ENCODE results near the gene SRRM3. TPM values are rescaled to one million over a fixed set of nuclear protein-coding genes. Genes with fewer than 3 reads are reported as not detected.

Gene SRRM3
- total RNA-seq, 1 experiment from 2014 or later, result 12.7 TPM

GRCh38 chr7:76332078-76332477 is 130.4 kb downstream of the SRRM3 start:
- H3K4me3 ChIP-seq (replicated peaks in 1 of 2; ENCODE audit: low read depth in 1 of 2, low read length in 2 of 2), result no peak overlapping the region
- H2AFZ ChIP-seq (ENCODE audit: low read depth, low read length, poor library complexity, severe bottlenecking), result no peak overlapping the region
- DNase-seq (ENCODE audit: low read depth, low spot score) (no peak), ATAC-seq (no peak)
- no peak for TF ChIP-seq EZH2phosphoT487 (IDR thresholded peaks at IDR 0.05; ENCODE audit: borderline replicate concordance)
- TF ChIP-seq, protein P1, sequence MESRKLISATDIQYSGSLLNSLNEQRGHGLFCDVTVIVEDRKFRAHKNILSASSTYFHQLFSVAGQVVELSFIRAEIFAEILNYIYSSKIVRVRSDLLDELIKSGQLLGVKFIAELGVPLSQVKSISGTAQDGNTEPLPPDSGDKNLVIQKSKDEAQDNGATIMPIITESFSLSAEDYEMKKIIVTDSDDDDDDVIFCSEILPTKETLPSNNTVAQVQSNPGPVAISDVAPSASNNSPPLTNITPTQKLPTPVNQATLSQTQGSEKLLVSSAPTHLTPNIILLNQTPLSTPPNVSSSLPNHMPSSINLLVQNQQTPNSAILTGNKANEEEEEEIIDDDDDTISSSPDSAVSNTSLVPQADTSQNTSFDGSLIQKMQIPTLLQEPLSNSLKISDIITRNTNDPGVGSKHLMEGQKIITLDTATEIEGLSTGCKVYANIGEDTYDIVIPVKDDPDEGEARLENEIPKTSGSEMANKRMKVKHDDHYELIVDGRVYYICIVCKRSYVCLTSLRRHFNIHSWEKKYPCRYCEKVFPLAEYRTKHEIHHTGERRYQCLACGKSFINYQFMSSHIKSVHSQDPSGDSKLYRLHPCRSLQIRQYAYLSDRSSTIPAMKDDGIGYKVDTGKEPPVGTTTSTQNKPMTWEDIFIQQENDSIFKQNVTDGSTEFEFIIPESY (IDR thresholded peaks at IDR 0.05; ENCODE audit: extremely low read depth, insufficient replicate concordance, low read length), result no peak
- TF ChIP-seq SRF (IDR thresholded peaks at IDR 0.05; ENCODE audit: low read depth), result no peak
- TF ChIP-seq SIN3A (IDR thresholded peaks at IDR 0.05; ENCODE audit: low read depth), result no peak
- TF ChIP-seq POLR2AphosphoS5 (IDR thresholded peaks at IDR 0.05; ENCODE audit: low read depth, low read length), result no peak
- TF ChIP-seq POLR2A (IDR thresholded peaks at IDR 0.05; ENCODE audit: borderline replicate concordance, extremely low read depth, insufficient read depth, insufficient read length), result no peak
- TF ChIP-seq, protein P2, sequence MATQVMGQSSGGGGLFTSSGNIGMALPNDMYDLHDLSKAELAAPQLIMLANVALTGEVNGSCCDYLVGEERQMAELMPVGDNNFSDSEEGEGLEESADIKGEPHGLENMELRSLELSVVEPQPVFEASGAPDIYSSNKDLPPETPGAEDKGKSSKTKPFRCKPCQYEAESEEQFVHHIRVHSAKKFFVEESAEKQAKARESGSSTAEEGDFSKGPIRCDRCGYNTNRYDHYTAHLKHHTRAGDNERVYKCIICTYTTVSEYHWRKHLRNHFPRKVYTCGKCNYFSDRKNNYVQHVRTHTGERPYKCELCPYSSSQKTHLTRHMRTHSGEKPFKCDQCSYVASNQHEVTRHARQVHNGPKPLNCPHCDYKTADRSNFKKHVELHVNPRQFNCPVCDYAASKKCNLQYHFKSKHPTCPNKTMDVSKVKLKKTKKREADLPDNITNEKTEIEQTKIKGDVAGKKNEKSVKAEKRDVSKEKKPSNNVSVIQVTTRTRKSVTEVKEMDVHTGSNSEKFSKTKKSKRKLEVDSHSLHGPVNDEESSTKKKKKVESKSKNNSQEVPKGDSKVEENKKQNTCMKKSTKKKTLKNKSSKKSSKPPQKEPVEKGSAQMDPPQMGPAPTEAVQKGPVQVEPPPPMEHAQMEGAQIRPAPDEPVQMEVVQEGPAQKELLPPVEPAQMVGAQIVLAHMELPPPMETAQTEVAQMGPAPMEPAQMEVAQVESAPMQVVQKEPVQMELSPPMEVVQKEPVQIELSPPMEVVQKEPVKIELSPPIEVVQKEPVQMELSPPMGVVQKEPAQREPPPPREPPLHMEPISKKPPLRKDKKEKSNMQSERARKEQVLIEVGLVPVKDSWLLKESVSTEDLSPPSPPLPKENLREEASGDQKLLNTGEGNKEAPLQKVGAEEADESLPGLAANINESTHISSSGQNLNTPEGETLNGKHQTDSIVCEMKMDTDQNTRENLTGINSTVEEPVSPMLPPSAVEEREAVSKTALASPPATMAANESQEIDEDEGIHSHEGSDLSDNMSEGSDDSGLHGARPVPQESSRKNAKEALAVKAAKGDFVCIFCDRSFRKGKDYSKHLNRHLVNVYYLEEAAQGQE (IDR thresholded peaks at IDR 0.05; ENCODE audit: low read depth), result no peak
- no peak for TF ChIP-seq SP1 (IDR thresholded peaks at IDR 0.05; ENCODE audit: low read depth)
- no peak for TF ChIP-seq EGR1 (IDR thresholded peaks at IDR 0.05; ENCODE audit: low read depth)
- no peak for TF ChIP-seq ATF3 (IDR thresholded peaks at IDR 0.05)
- peaks cover 24 to 42% of the 10 kb centered on the region in 2 experiments for H3K36me3 ChIP-seq (ENCODE audit: control insufficient read depth in 1 of 2, insufficient read depth in 2 of 2, low read length in 2 of 2)
- no peak overlapping the region for H3K9ac ChIP-seq (ENCODE audit: low read length)
- intact Hi-C loops (cut with micrococcal nuclease), result no loop called here
- H4K20me1 ChIP-seq (ENCODE audit: insufficient read depth), result peaks cover 30% of the 10 kb centered on the region; the same call in 1 of the 2 replicates
- no peaks in the 10 kb centered on the region for H3K27me3 ChIP-seq (ENCODE audit: insufficient read depth, low read length)
- ChIA-PET CTCF (no interaction called here), POLR2A (no interaction called here), RAD21 (ENCODE audit: low non-redundant PET in 1 of 2, low total read pairs in 2 of 2, uncharacterized antibody in 2 of 2, unreplicated experiment in 2 of 2) (no interaction called here)
- no peak overlapping the region for H3K27ac ChIP-seq (ENCODE audit: low read depth, low read length)
- BruUV-seq (replicated peaks), result no TSS peak
- H3K9me3 ChIP-seq (ENCODE audit: control insufficient read depth in 1 of 2, insufficient read depth in 1 of 2, low read depth in 1 of 2, low read length in 2 of 2), result no peaks in the 10 kb centered on the region
- no peak overlapping the region for H3K4me2 ChIP-seq (ENCODE audit: low read length)
- no peaks in the 10 kb centered on the region for H3K9me2 ChIP-seq (ENCODE audit: insufficient read depth)
- H3K4me1 ChIP-seq (ENCODE audit: control insufficient read depth in 1 of 2, insufficient read depth in 2 of 2, low read length in 2 of 2), result peaks cover 0 to 4% of the 10 kb centered on the region in 2 experiments; a peak in 1 of 4 replicates
- H3K79me2 ChIP-seq (ENCODE audit: insufficient read depth, low read length), result peaks cover 100% of the 10 kb centered on the region

Measured in HCT116 (cell line).